T-helper 22 cell (primary cell): ENCODE results near the gene SDC3.
"Not testable (repeated sequence)": the region's sequence is repeated elsewhere in the genome, so short reads cannot be mapped to it uniquely, and the experiment has no call there.

ENCODE experiments used
- DNase-seq: peaks from one replicate; pipeline ENCODE4 v3.0.0-alpha.2; 2020; ENCODE audit warnings: low read depth

Gene SDC3

DNA sequence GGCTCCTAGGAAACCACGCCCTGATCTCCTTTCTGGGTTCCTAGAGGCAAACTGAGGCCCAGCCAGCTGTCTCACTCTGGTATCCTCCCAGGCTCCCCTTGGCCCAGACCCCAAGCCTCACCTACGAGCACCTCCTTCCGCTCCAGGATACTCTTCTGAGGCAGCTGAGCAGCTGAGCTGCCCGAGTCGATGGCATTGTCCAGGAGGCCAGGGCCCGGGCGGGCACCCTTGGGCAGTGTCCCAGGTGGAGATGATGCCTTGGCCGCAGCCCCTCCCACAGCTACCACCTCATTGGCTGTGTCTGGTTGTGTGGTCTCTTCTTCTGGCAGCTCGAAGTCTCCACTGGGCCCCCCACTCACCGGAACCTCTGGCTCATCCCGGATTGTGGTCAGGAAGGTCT is 34.4 kb downstream of the SDC3 start:
- no peak for DNase-seq

DNA sequence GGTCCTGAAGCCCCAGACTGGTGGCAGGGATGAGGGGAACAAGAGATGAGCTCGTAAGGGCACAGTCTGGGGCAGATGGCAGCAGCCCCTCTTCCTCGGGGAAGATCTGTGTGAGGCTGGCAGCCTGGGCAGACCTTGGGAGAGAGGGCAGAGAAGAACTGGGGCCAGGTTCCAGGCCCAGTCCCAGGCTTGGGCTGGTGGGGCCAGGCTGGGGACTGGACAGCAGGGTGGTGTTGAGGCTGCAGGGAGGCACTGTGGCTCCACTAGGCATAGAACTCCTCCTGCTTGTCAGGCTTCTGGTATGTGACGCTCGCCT is 35.7 kb downstream of the SDC3 start:
- DNase-seq = no peak

- DNase-seq = no peak
These were observed 36.3 kb downstream of the SDC3 start for GRCh38 chr1:30872033-30872947.

DNA sequence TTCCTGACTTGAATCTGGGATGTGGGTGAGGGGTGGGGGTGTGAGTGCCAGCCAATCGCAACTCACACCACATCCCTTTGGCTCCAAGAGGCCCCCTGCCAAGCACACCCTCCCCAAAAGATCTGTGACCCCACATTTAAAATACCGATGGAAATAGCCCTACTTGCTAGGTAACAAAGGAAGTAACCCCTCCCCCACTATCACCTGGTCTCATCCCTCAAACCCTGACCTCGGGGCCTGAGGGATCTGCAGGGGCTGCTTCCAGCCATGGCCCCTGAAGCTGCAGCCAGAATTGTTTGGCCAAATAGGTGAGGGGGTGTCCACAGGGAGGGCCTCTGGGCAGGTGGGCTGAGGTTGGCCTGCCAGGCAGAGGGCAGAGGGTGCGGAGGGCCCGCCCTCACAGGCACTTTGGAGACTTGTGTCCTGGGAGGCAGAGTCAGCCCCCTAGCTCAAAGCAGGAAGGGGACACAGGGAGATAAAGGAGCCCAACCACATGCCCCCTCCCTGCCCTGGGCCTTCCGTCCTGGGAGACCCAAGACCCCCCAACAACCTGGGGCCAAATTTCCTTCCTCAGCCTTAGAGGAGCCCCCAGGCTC is 37.2 kb downstream of the SDC3 start:
- no peak for DNase-seq

DNA sequence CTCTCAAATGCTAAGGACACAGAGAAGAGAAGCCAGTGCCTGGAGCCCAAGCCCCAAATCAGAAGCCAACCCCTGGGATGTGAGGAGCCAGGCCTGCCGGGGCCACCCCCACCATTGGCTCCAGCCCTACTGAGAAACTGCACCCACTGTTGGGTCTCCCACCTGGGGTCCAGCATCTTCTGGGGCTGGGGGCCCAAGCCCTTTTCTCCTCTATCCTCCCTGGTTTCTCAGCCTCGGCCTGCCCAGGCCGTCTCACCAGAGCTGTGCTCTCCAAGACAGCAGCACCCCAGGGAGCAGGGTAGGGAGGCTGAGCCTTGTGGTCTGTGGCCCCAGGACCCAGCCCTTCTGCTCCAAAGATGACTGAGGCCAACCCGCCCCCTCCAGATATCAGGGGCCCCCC is 37.9 kb downstream of the SDC3 start:
- no peak for DNase-seq

- DNase-seq = no peak
These were observed 38.5 kb downstream of the SDC3 start for GRCh38 chr1:30870035-30870434.

- DNase-seq = no peak
These were observed 39.6 kb downstream of the SDC3 start for GRCh38 chr1:30868833-30869435.

- not testable (repeated sequence) for DNase-seq
These were observed 40.5 kb downstream of the SDC3 start for GRCh38 chr1:30868057-30868456.

DNA sequence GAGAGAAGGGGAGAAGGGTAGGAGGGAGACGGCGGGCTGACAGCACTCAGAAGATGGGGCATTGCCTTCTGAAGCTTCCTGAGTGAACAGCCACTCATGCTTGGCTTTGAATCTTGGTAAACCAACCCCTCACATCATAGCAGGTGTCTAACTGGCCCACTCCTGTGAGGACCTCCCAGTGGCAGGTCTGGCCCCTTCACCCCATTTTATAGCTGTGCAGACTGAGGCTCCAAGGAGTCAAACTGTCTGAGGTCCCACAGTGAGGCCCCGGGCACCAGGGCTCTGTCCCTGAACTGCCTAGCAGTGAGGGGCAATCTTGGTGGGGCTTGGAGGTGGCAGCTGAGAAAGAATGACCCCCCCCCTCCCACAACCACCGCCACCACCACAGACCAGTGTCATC is 41.0 kb downstream of the SDC3 start:
- no peak for DNase-seq

GRCh38 chr1:30866594-30866993 is 42.0 kb downstream of the SDC3 start:
- DNase-seq = no peak

- no peak for DNase-seq
These were observed 43.9 kb downstream of the SDC3 start for GRCh38 chr1:30864681-30865080.

DNA sequence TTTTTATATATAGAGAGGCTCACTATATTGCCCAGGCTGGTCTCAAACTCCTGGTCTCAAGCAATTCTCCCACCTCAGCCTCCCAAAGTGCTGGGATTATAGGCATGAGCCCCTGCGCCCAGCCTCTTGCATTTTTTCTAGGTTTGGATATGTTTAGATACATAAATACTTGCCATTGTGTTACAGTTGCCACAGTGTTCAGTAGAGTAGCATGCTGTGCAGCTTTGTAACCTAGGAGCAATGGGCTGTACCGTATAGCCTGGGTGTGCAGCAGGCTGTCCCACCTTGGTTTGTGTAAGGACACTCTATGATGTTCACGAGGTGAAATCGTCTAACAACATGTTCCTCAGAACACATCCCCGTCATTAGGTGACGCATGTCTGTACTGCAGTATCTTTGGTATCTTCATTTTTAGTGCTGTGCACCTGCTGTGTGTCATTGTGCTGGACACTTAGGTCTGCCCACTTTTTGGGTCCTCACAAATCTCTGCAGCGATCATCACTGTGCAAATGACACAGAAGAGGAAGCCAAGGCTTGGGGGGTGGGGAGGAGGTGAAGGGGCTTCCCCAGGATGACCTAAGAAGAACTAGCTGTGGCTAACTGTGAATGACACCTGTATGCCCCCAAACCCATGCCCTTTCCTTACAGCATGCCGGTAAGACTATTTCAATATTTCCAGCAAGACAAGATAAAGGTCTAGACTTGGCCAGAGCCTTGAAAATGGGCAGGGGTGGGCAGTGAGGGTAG is 44.5 kb downstream of the SDC3 start:
- no peak for DNase-seq

DNA sequence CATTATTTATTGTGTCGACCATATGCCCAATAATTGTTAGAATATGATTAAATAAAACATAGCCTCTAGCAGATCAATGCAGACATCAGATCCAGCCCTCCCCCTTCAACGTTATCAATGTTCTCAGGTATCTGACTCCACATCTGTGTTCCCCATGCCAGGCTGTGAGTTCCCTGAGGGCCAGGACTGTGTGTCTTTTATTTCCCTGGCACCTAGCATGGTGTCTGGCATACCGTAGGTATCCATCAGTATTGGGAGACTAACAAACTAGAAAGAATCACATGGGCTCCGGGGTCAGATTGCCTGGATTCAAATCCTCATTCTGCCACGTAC is 48.3 kb downstream of the SDC3 start:
- DNase-seq = no peak

DNA sequence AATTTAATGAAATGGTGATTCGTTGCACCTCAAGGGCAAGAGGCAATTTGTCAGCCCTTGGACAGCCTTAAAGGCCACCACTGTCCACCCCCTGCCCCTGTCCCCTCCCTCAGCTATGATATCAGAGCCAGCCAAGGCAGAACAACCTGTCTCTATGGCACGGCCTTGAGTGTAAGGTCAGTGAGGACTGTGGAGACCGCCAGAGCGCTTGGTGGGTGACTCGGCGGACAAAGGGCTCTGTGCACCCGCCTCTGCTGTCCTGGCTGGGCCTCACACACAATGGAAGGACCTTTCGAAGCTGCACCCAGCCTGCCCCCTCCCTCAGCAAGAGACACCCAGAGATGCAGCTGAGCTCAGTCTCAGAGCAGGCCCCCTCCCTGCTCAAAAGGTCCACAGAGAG is 50.6 kb downstream of the SDC3 start:
- no peak for DNase-seq

- DNase-seq = no peak
These were observed 51.5 kb downstream of the SDC3 start for GRCh38 chr1:30857062-30857461.

GRCh38 chr1:30856260-30856790 is 52.2 kb downstream of the SDC3 start:
- DNase-seq = no peak

DNA sequence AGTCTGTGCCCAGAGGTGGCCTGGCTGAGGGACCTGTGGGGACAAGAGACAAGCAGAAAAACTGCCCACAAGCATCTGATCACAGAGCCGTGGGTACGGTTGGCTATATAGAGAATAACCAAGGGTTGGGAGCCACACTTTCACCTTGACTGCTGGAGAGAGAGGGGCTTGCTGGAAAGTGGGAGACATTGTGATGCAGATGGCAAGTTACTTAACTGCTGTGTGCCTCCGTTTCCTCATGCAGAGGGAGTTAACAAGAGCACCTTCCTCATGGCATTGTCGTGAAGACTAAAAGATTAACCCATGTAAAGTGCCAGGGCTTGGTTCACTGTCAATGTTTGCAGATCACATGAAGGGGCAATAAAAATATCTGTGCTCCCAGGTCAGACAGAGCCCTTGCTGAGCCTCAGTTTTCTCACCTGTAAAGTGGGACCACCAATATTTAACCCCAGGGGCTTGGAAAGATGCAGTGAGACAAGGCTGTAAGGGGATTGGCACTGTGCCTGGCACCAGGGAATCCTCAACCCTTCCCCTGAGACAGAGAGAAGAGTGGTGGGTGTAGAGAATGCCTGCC is 52.8 kb downstream of the SDC3 start:
- DNase-seq = no peak

DNA sequence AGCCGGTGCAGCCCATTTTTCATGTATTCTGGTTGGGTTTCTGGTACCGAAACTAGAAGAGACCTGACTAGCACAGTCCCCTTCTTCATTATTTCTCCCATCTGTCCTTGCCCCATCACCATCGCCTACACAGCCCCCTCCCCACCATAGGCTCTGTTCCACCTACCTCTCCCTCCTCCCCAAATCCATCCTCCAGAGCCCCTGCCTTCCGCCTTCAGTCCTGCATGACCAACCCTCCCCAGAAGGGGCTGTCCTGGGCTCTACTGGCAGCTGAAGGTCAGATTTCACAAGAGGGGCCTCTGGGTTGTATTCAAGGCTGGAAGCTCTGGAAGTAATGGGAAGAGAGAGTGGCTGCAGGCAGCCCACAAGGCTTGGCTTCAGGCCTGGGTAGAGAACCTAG is 55.2 kb downstream of the SDC3 start:
- no peak for DNase-seq

DNA sequence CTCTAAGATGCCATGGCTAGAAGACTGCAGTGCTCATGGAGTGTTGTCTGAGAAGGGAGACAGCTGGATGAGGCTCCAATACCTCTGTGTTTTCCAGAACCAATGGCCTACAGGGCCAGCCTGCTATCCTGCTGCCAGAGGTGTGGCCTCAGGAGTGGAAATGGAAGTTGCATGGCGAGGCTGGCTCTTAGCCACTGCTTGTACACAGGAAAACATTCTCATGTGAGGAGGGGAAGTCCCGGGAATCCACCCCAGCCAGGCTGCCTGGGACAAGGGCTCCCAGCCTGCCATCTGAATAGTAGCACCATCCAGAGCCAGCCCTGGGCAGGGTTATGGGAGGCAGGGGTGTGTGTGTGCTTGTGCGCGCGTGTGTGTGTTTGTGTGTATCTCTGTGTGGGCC is 56.5 kb downstream of the SDC3 start:
- no peak for DNase-seq

GRCh38 chr1:30851286-30851685 is 57.3 kb downstream of the SDC3 start:
- no peak for DNase-seq

GRCh38 chr1:30850607-30851006 is 58.0 kb downstream of the SDC3 start:
- DNase-seq = no peak

- no peak for DNase-seq
These were observed 60.4 kb downstream of the SDC3 start for GRCh38 chr1:30848130-30848529.
